MCF 10A (cell line): Measurements from ENCODE around the gene RRP8. TPM values are rescaled to one million over a fixed set of nuclear protein-coding genes. Genes with fewer than 3 reads are reported as not detected.

ENCODE experiments used
- BruUV-seq: library from RNA; stranded (reverse); fragments of 400-500 nt; replicated peaks from 2 replicates; lab custom pipeline; 2021; lab: Mats Ljungman, UMichigan
- CTCF ChIA-PET: fragments of 300-600 bp; sonication (Branson Sonifier 250); formaldehyde crosslinking; extraction: SDS; loops from one replicate; lab custom pipeline; 2021; ENCODE audit warnings: antibody characterized with exemption, inconsistent platforms; lab: Yijun Ruan, JAX
- POLR2A ChIA-PET: fragments of 300-600, 350-650 bp; sonication (Branson Sonifier 250); formaldehyde crosslinking; extraction: SDS; loops from one replicate; lab custom pipeline; 2020; ENCODE audit warnings: antibody characterized with exemption, inconsistent platforms; lab: Yijun Ruan, JAX
- DNase-seq: peaks from one replicate; pipeline ENCODE4 v3.0.0-alpha.2; 2018; ENCODE audit not compliant: unreplicated experiment
- H3K27ac Mint-ChIP-seq: one replicate; pipeline ENCODE4 v1.8.0; 2022; ENCODE audit warnings: mild to moderate bottlenecking, low read depth, mixed read lengths; ENCODE audit not compliant: unreplicated experiment
- H3K27me3 Mint-ChIP-seq: one replicate; pipeline ENCODE4 v1.8.0; 2022; ENCODE audit warnings: mixed read lengths; ENCODE audit not compliant: insufficient read depth, unreplicated experiment
- H3K36me3 Mint-ChIP-seq: one replicate; pipeline ENCODE4 v1.8.0; 2022; ENCODE audit warnings: mild to moderate bottlenecking, moderate library complexity, mixed read lengths; ENCODE audit not compliant: insufficient read depth, unreplicated experiment
- H3K4me1 Mint-ChIP-seq: one replicate; pipeline ENCODE4 v1.8.0; 2022; ENCODE audit warnings: mixed read lengths; ENCODE audit not compliant: insufficient read depth, unreplicated experiment
- H3K4me3 Mint-ChIP-seq: one replicate; pipeline ENCODE4 v1.8.0; 2022; ENCODE audit warnings: mild to moderate bottlenecking, moderate library complexity, mixed read lengths; ENCODE audit not compliant: unreplicated experiment
- H3K9me3 Mint-ChIP-seq: one replicate; pipeline ENCODE4 v1.8.0; 2022; ENCODE audit warnings: mixed read lengths; ENCODE audit not compliant: unreplicated experiment
- CTCF ChIP-seq: fragments of 200-600 bp; IDR thresholded peaks from one replicate; pipeline ENCODE4 v1.8.0; 2022; ENCODE audit warnings: antibody characterized with exemption, mild to moderate bottlenecking; ENCODE audit not compliant: unreplicated experiment
- intact Hi-C: fragments of 100-400 bp; cut with micrococcal nuclease; formaldehyde crosslinking; loops from 2 replicates; pipeline ENCODE4 v1.14.1; 2022
- total RNA-seq: library from RNA; stranded (reverse); gene quantifications from 2 replicates; pipeline ENCODE4 v1.2.3, GENCODE V29; 2022

RRP8 gene
- total RNA-seq, 1 experiment from 2014 or later = 27.6 TPM

GRCh38 chr11:6635082-6635932 lies 31.9 kb upstream of the RRP8 start:
- no peak for DNase-seq
- Mint-ChIP-seq H3K27ac (no peak overlapping the region), H3K36me3 (no peaks in the 10 kb centered on the region), H3K27me3 (no peaks in the 10 kb centered on the region), H3K9me3 (no peaks in the 10 kb centered on the region), H3K4me1 (no peaks in the 10 kb centered on the region), H3K4me3 (no peak overlapping the region)
- ChIA-PET CTCF (interaction anchor here (1.1 to 1.8 kb wide), 2 partner anchors 33 to 256 kb away, joined by 3 to 7 read pairs; no protein-coding TSS in a partner anchor), POLR2A (interaction anchor here (0.6 kb wide), 1 partner anchor 10 kb away, joined by 3 read pairs; no protein-coding TSS in a partner anchor)
- intact Hi-C loops = no loop called here
- BruUV-seq = no TSS peak
- no peak for TF ChIP-seq CTCF

GRCh38 chr11:6634534-6634933 lies 31.1 kb upstream of the RRP8 start:
- TF ChIP-seq CTCF = no peak
- H3K4me1 Mint-ChIP-seq = no peaks in the 10 kb centered on the region
- ChIA-PET POLR2A (no interaction called here), CTCF (interaction anchor here (0.5 to 1.1 kb wide), 3 partner anchors 33 to 1375 kb away, joined by 3 read pairs; no protein-coding TSS in a partner anchor)
- no peaks in the 10 kb centered on the region for H3K27me3 Mint-ChIP-seq
- H3K36me3 Mint-ChIP-seq = no peaks in the 10 kb centered on the region
- H3K4me3 Mint-ChIP-seq = no peak overlapping the region
- BruUV-seq = no TSS peak
- no peak overlapping the region for H3K27ac Mint-ChIP-seq
- no peaks in the 10 kb centered on the region for H3K9me3 Mint-ChIP-seq
- intact Hi-C loops = no loop called here
- DNase-seq = no peak

- ChIA-PET POLR2A (no interaction called here), CTCF (interaction anchor here (0.6 kb wide), 1 partner anchor 1374 kb away, joined by 3 read pairs; no protein-coding TSS in a partner anchor)
- no peak for DNase-seq
- no peaks in the 10 kb centered on the region for H3K4me1 Mint-ChIP-seq
- no peak overlapping the region for H3K27ac Mint-ChIP-seq
- no peaks in the 10 kb centered on the region for H3K36me3 Mint-ChIP-seq
- no TSS peak for BruUV-seq
- no peak for TF ChIP-seq CTCF
- H3K9me3 Mint-ChIP-seq = no peaks in the 10 kb centered on the region
- H3K27me3 Mint-ChIP-seq = no peaks in the 10 kb centered on the region
- intact Hi-C loops = no loop called here
- H3K4me3 Mint-ChIP-seq = no peak overlapping the region
Measured at GRCh38 chr11:6633422-6634408, 30.3 kb upstream of the RRP8 start.
